22Rv1 (cell line): ENCODE data around the gene PILRB.

ENCODE experiments used
- ZFX ChIP-seq: fragments of 450-650 bp; IDR thresholded peaks from 2 replicates; pipeline ENCODE4 v1.6.1; 2017; ENCODE audit warnings: antibody characterized with exemption, borderline replicate concordance
- TF ChIP-seq, protein P1 (sequence below): fragments of 450-650 bp; IDR thresholded peaks from 2 replicates; pipeline ENCODE4 v1.5.1; 2017; ENCODE audit warnings: mild to moderate bottlenecking

DNA sequence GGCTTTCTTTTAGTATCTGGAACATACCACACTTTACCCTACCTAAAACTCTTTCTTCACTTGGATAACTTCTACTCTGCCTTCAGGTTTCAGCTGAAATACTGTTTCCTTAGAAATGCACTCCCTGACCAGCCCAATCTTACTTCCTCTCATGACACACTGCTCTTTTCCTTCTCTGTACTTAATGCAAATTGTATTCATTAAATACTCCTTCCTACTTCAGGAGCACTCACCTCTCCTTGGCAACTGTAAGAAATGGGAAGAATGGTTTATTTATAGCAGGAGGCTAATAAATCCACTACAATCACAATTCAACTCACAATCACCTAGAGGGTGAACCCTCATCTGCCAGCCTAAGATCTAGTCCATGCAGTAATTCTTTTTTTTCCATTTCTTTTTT is 55.4 kb downstream of the PILRB start:
- TF ChIP-seq, protein P1, sequence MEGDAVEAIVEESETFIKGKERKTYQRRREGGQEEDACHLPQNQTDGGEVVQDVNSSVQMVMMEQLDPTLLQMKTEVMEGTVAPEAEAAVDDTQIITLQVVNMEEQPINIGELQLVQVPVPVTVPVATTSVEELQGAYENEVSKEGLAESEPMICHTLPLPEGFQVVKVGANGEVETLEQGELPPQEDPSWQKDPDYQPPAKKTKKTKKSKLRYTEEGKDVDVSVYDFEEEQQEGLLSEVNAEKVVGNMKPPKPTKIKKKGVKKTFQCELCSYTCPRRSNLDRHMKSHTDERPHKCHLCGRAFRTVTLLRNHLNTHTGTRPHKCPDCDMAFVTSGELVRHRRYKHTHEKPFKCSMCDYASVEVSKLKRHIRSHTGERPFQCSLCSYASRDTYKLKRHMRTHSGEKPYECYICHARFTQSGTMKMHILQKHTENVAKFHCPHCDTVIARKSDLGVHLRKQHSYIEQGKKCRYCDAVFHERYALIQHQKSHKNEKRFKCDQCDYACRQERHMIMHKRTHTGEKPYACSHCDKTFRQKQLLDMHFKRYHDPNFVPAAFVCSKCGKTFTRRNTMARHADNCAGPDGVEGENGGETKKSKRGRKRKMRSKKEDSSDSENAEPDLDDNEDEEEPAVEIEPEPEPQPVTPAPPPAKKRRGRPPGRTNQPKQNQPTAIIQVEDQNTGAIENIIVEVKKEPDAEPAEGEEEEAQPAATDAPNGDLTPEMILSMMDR = no peak
- no peak for TF ChIP-seq ZFX
